Hepatocyte (in vitro differentiated cells): ENCODE results near the gene SYT12. TPM values are rescaled to one million over a fixed set of nuclear protein-coding genes. Genes with fewer than 3 reads are reported as not detected.

Source experiments
- DNase-seq: peaks from one replicate; pipeline ENCODE4 v3.0.0-alpha.2; 2016; ENCODE audit warnings: low spot score
- H2AFZ ChIP-seq: fragments of 200-600 bp; sonication (generic); 2 replicates; pipeline ENCODE4 v1.6.0; 2016; ENCODE audit warnings: antibody characterized with exemption, mild to moderate bottlenecking
- H3K27ac ChIP-seq: fragments of 200-600 bp; sonication (generic); 2 replicates; pipeline ENCODE4 v1.5.1; 2016; ENCODE audit warnings: mild to moderate bottlenecking
- H3K27me3 ChIP-seq: fragments of 200-600 bp; sonication (generic); 2 replicates; pipeline ENCODE4 v1.6.1; 2016
- H3K36me3 ChIP-seq: fragments of 200-600 bp; sonication (generic); replicated peaks from 2 replicates; pipeline ENCODE4 v1.5.1; 2016; ENCODE audit warnings: low read depth; ENCODE audit not compliant: insufficient read depth
- H3K4me1 ChIP-seq: fragments of 200-600 bp; sonication (generic); 2 replicates; pipeline ENCODE4 v1.5.1; 2016; ENCODE audit warnings: mild to moderate bottlenecking, moderate library complexity; ENCODE audit not compliant: insufficient read depth
- H3K4me2 ChIP-seq: fragments of 200-600 bp; sonication (generic); 2 replicates; pipeline ENCODE4 v1.6.0; 2016
- H3K4me3 ChIP-seq: fragments of 200-600 bp; sonication (generic); 2 replicates; pipeline ENCODE4 v1.5.1; 2016; ENCODE audit warnings: mild to moderate bottlenecking
- H3K79me2 ChIP-seq: fragments of 200-600 bp; sonication (generic); 2 replicates; pipeline ENCODE4 v1.6.0; 2017; ENCODE audit warnings: mild to moderate bottlenecking
- H3K9me2 ChIP-seq: fragments of 200-600 bp; sonication (generic); replicated peaks from 2 replicates; pipeline ENCODE4 v1.6.0; 2017; ENCODE audit warnings: mild to moderate bottlenecking; ENCODE audit not compliant: insufficient read depth
- H3K9me3 ChIP-seq: fragments of 200-600 bp; sonication (generic); 2 replicates; pipeline ENCODE4 v1.5.1; 2016; ENCODE audit warnings: low read depth, mild to moderate bottlenecking
- H4K20me1 ChIP-seq: fragments of 200-600 bp; sonication (generic); 2 replicates; pipeline ENCODE4 v1.6.0; 2016; ENCODE audit warnings: mild to moderate bottlenecking; ENCODE audit not compliant: insufficient read depth, poor library complexity, severe bottlenecking
- CTCF ChIP-seq: fragments of 200-600 bp; sonication (generic); IDR thresholded peaks from 2 replicates; pipeline ENCODE4 v1.5.1; 2016; ENCODE audit warnings: antibody characterized with exemption, mild to moderate bottlenecking; ENCODE audit not compliant: poor library complexity
- EZH2 ChIP-seq: fragments of 200-600 bp; sonication (generic); IDR thresholded peaks from 2 replicates; pipeline ENCODE4 v1.6.1; 2016; ENCODE audit warnings: antibody characterized with exemption, mild to moderate bottlenecking, borderline replicate concordance
- EZH2phosphoT487 ChIP-seq: fragments of 200-600 bp; sonication (generic); IDR thresholded peaks from one replicate; pipeline ENCODE4 v1.6.1; 2018; ENCODE audit warnings: antibody characterized with exemption, mild to moderate bottlenecking, low read depth, moderate library complexity; ENCODE audit not compliant: unreplicated experiment, severe bottlenecking
- WGBS: methylation state at CpG from one replicate; pipeline ENCODE4 v1.1.6; 2016; ENCODE audit warnings: low lambda C conversion rate; ENCODE audit errors: missing lambda C conversion rate; 5-methylcytosine and 5-hydroxymethylcytosine counted together
- polyA plus RNA-seq: library from polyadenylated mRNA; unstranded; fragments of >200 nt; fragmentation: Nextera tagmentation; extraction: Ambion mirVana; gene quantifications from 2 replicates; pipeline ENCODE4 v1.2.1, GENCODE V29; 2016
- total RNA-seq: library from RNA; depleted of rRNA; stranded (reverse); fragments of >200 nt; gene quantifications from 2 replicates; pipeline ENCODE4 v1.2.3, GENCODE V29; 2014

Gene SYT12
- total and polyA plus RNA-seq, 2 experiments from 2014 or later = 0.27 to 0.50 TPM

- Histone ChIP-seq H3K36me3 (no peaks in the 10 kb centered on the region), H3K27ac (no peak overlapping the region), H3K79me2 (no peaks in the 10 kb centered on the region), H3K9me3 (no peaks in the 10 kb centered on the region), H3K4me2 (no peak overlapping the region), H3K4me3 (no peak overlapping the region), H3K4me1 (no peaks in the 10 kb centered on the region), H2AFZ (no peak overlapping the region), H4K20me1 (no peaks in the 10 kb centered on the region), H3K27me3 (no peaks in the 10 kb centered on the region), H3K9me2 (no peaks in the 10 kb centered on the region)
- peak; percentile 75 for DNase-seq
- 55% methylated on average over 9 of the region's 9 CpGs for WGBS
- no peak for TF ChIP-seq CTCF
- no peak for TF ChIP-seq EZH2
- TF ChIP-seq EZH2phosphoT487 = no peak
Measured at GRCh38 chr11:66981976-66982578, 40.9 kb upstream of the SYT12 start.

- Histone ChIP-seq H2AFZ (no peak overlapping the region), H3K9me2 (no peaks in the 10 kb centered on the region), H3K36me3 (no peaks in the 10 kb centered on the region), H3K4me3 (no peak overlapping the region), H3K4me2 (no peak overlapping the region), H3K27me3 (no peaks in the 10 kb centered on the region), H3K4me1 (no peaks in the 10 kb centered on the region), H3K79me2 (no peaks in the 10 kb centered on the region), H3K27ac (no peak overlapping the region), H3K9me3 (no peaks in the 10 kb centered on the region), H4K20me1 (no peaks in the 10 kb centered on the region)
- TF ChIP-seq EZH2phosphoT487 = no peak
- TF ChIP-seq CTCF = no peak
- no peak for TF ChIP-seq EZH2
- WGBS = 88% methylated on average over 5 of the region's 5 CpGs
- no peak for DNase-seq
Measured at GRCh38 chr11:66983275-66983924, 39.5 kb upstream of the SYT12 start.

- H3K9me3 ChIP-seq = no peaks in the 10 kb centered on the region
- H3K4me2 ChIP-seq = no peak overlapping the region
- no peaks in the 10 kb centered on the region for H3K9me2 ChIP-seq
- H3K36me3 ChIP-seq = no peaks in the 10 kb centered on the region
- no peak overlapping the region for H2AFZ ChIP-seq
- H3K27me3 ChIP-seq = no peaks in the 10 kb centered on the region
- H4K20me1 ChIP-seq = no peaks in the 10 kb centered on the region
- WGBS = 91% methylated on average over 8 of the region's 8 CpGs
- no peak for DNase-seq
- no peak overlapping the region for H3K27ac ChIP-seq
- H3K4me3 ChIP-seq = no peak overlapping the region
- no peaks in the 10 kb centered on the region for H3K4me1 ChIP-seq
- TF ChIP-seq EZH2 = no peak
- TF ChIP-seq EZH2phosphoT487 = no peak
- TF ChIP-seq CTCF = no peak
- H3K79me2 ChIP-seq = no peaks in the 10 kb centered on the region
Measured at GRCh38 chr11:66985508-66986177, 37.3 kb upstream of the SYT12 start.
